ENCODE measurements around the gene AASDHPPT.

AASDHPPT gene

GRCh38 chr11:106101819-106102218 lies 24.4 kb downstream of the AASDHPPT start:
- no peak overlapping the region for H3K4me3 Mint-ChIP-seq
- H3K4me1 Mint-ChIP-seq (ENCODE audit: low read depth) = no peaks in the 10 kb centered on the region
- H3K27me3 Mint-ChIP-seq (ENCODE audit: low read depth) = no peaks in the 10 kb centered on the region
- no peaks in the 10 kb centered on the region for H3K9me3 Mint-ChIP-seq
- peaks cover 15% of the 10 kb centered on the region for H3K36me3 Mint-ChIP-seq (ENCODE audit: low read depth)
- H3K27ac Mint-ChIP-seq = no peak overlapping the region

- H3K9me3 Mint-ChIP-seq = no peaks in the 10 kb centered on the region
- H3K4me1 Mint-ChIP-seq (ENCODE audit: low read depth) = no peaks in the 10 kb centered on the region
- no peak overlapping the region for H3K27ac Mint-ChIP-seq
- H3K4me3 Mint-ChIP-seq = no peak overlapping the region
- H3K27me3 Mint-ChIP-seq (ENCODE audit: low read depth) = no peaks in the 10 kb centered on the region
- no peaks in the 10 kb centered on the region for H3K36me3 Mint-ChIP-seq (ENCODE audit: low read depth)
Observed at GRCh38 chr11:106105986-106106385, 28.5 kb downstream of the AASDHPPT start.

GRCh38 chr11:106121570-106122320 lies 44.3 kb downstream of the AASDHPPT start:
- Mint-ChIP-seq H3K9me3 (no peaks in the 10 kb centered on the region), H3K27ac (no peak overlapping the region), H3K4me3 (no peak overlapping the region), H3K27me3 (ENCODE audit: low read depth) (no peaks in the 10 kb centered on the region), H3K4me1 (ENCODE audit: low read depth) (no peaks in the 10 kb centered on the region), H3K36me3 (ENCODE audit: low read depth) (no peaks in the 10 kb centered on the region)

- H3K27ac Mint-ChIP-seq = no peak overlapping the region
- H3K4me3 Mint-ChIP-seq = no peak overlapping the region
- no peaks in the 10 kb centered on the region for H3K9me3 Mint-ChIP-seq
- H3K36me3 Mint-ChIP-seq (ENCODE audit: low read depth) = no peaks in the 10 kb centered on the region
- no peaks in the 10 kb centered on the region for H3K27me3 Mint-ChIP-seq (ENCODE audit: low read depth)
- no peaks in the 10 kb centered on the region for H3K4me1 Mint-ChIP-seq (ENCODE audit: low read depth)
Observed at GRCh38 chr11:106127604-106128003, 50.1 kb downstream of the AASDHPPT start.

GRCh38 chr11:106128740-106129139 lies 51.3 kb downstream of the AASDHPPT start:
- H3K27ac Mint-ChIP-seq = no peak overlapping the region
- no peaks in the 10 kb centered on the region for H3K27me3 Mint-ChIP-seq (ENCODE audit: low read depth)
- H3K4me3 Mint-ChIP-seq = no peak overlapping the region
- no peaks in the 10 kb centered on the region for H3K9me3 Mint-ChIP-seq
- H3K36me3 Mint-ChIP-seq (ENCODE audit: low read depth) = no peaks in the 10 kb centered on the region
- H3K4me1 Mint-ChIP-seq (ENCODE audit: low read depth) = no peaks in the 10 kb centered on the region

GRCh38 chr11:106131998-106132397 lies 54.5 kb downstream of the AASDHPPT start:
- Mint-ChIP-seq H3K27me3 (ENCODE audit: low read depth) (peaks cover 6% of the 10 kb centered on the region), H3K36me3 (ENCODE audit: low read depth) (no peaks in the 10 kb centered on the region), H3K4me1 (ENCODE audit: low read depth) (no peaks in the 10 kb centered on the region), H3K4me3 (no peak overlapping the region), H3K9me3 (no peaks in the 10 kb centered on the region), H3K27ac (no peak overlapping the region)

- Mint-ChIP-seq H3K4me1 (ENCODE audit: low read depth) (no peaks in the 10 kb centered on the region), H3K36me3 (ENCODE audit: low read depth) (no peaks in the 10 kb centered on the region), H3K27me3 (ENCODE audit: low read depth) (peaks cover 6% of the 10 kb centered on the region), H3K27ac (no peak overlapping the region), H3K4me3 (no peak overlapping the region), H3K9me3 (no peaks in the 10 kb centered on the region)
Observed at GRCh38 chr11:106132582-106133354, 55.3 kb downstream of the AASDHPPT start.

- Mint-ChIP-seq H3K27ac (no peak overlapping the region), H3K4me3 (no peak overlapping the region), H3K36me3 (ENCODE audit: low read depth) (no peaks in the 10 kb centered on the region), H3K4me1 (ENCODE audit: low read depth) (no peaks in the 10 kb centered on the region), H3K9me3 (peaks cover 4% of the 10 kb centered on the region), H3K27me3 (ENCODE audit: low read depth) (peaks cover 6% of the 10 kb centered on the region)
Observed at GRCh38 chr11:106133529-106133928, 56.1 kb downstream of the AASDHPPT start.

- peaks cover 6% of the 10 kb centered on the region for H3K27me3 Mint-ChIP-seq (ENCODE audit: low read depth)
- no peak overlapping the region for H3K27ac Mint-ChIP-seq
- H3K36me3 Mint-ChIP-seq (ENCODE audit: low read depth) = no peaks in the 10 kb centered on the region
- peaks cover 12% of the 10 kb centered on the region for H3K9me3 Mint-ChIP-seq
- H3K4me1 Mint-ChIP-seq (ENCODE audit: low read depth) = no peaks in the 10 kb centered on the region
- no peak overlapping the region for H3K4me3 Mint-ChIP-seq
Observed at GRCh38 chr11:106137061-106137460, 59.6 kb downstream of the AASDHPPT start.

- Mint-ChIP-seq H3K4me3 (no peak overlapping the region), H3K27ac (no peak overlapping the region), H3K27me3 (ENCODE audit: low read depth) (peaks cover 6% of the 10 kb centered on the region), H3K36me3 (ENCODE audit: low read depth) (no peaks in the 10 kb centered on the region), H3K4me1 (ENCODE audit: low read depth) (no peaks in the 10 kb centered on the region), H3K9me3 (peaks cover 12% of the 10 kb centered on the region)
Observed at GRCh38 chr11:106137758-106138157, 60.3 kb downstream of the AASDHPPT start.

Measured in T-helper 1 cell treated with Interleukin-12 subunit alpha and Interleukin-12 subunit beta and Interleukin-4 antibody, amounts not matched to agents 30 μg/mL and 1 μg/mL, for 36 hours (primary cell).